ENCODE data around the gene ITSN2. TPM values are rescaled to one million over a fixed set of nuclear protein-coding genes. Genes with fewer than 3 reads are reported as not detected.

The ITSN2 gene
- total RNA-seq, 2 donors from 2014 or later: 42.8 to 45.7 TPM

- Histone ChIP-seq H3K4me3 (no peak overlapping the region), H3K9me3 (no peaks in the 10 kb centered on the region), H3K4me1 (replicated peaks) (no peaks in the 10 kb centered on the region), H3K36me3 (no peaks in the 10 kb centered on the region), H3K27ac (no peak overlapping the region), H3K27me3 (replicated peaks; ENCODE audit: insufficient read depth) (no peaks in the 10 kb centered on the region)
- intact Hi-C loops (cut with DNase I): no loop called here
- TF ChIP-seq CTCF (IDR thresholded peaks at IDR 0.05): no peak
- no peak for TF ChIP-seq POLR2AphosphoS5 (IDR thresholded peaks at IDR 0.05)
- TF ChIP-seq POLR2A (IDR thresholded peaks at IDR 0.05): no peak
- no peak for DNase-seq (ENCODE audit: low spot score)
- 91% methylated on average over 2 of the region's 2 CpGs for WGBS
These were observed 87.4 kb downstream of the ITSN2 start for GRCh38 chr2:24272907-24273306.

GRCh38 chr2:24272161-24272802 lies 88.1 kb downstream of the ITSN2 start:
- TF ChIP-seq POLR2A (IDR thresholded peaks at IDR 0.05): no peak
- no peak for TF ChIP-seq POLR2AphosphoS5 (IDR thresholded peaks at IDR 0.05)
- TF ChIP-seq CTCF (IDR thresholded peaks at IDR 0.05): no peak
- Histone ChIP-seq H3K36me3 (no peaks in the 10 kb centered on the region), H3K27ac (no peak overlapping the region), H3K4me3 (no peak overlapping the region), H3K27me3 (replicated peaks; ENCODE audit: insufficient read depth) (no peaks in the 10 kb centered on the region), H3K9me3 (no peaks in the 10 kb centered on the region), H3K4me1 (replicated peaks) (no peaks in the 10 kb centered on the region)
- WGBS: 91% methylated on average over 2 of the region's 2 CpGs
- no peak for DNase-seq (ENCODE audit: low spot score)
- intact Hi-C loops (cut with DNase I): no loop called here

- 96% methylated on average over 3 of the region's 3 CpGs for WGBS
- Histone ChIP-seq H3K27me3 (replicated peaks; ENCODE audit: insufficient read depth) (no peaks in the 10 kb centered on the region), H3K27ac (no peak overlapping the region), H3K9me3 (no peaks in the 10 kb centered on the region), H3K36me3 (no peaks in the 10 kb centered on the region), H3K4me1 (replicated peaks) (no peaks in the 10 kb centered on the region), H3K4me3 (no peak overlapping the region)
- TF ChIP-seq CTCF (IDR thresholded peaks at IDR 0.05): no peak
- no peak for TF ChIP-seq POLR2AphosphoS5 (IDR thresholded peaks at IDR 0.05)
- TF ChIP-seq POLR2A (IDR thresholded peaks at IDR 0.05): no peak
- intact Hi-C loops (cut with DNase I): no loop called here
- no peak for DNase-seq (ENCODE audit: low spot score)
These were observed 91.1 kb downstream of the ITSN2 start for GRCh38 chr2:24269265-24269664.

- Histone ChIP-seq H3K36me3 (no peaks in the 10 kb centered on the region), H3K4me1 (replicated peaks) (no peaks in the 10 kb centered on the region), H3K4me3 (no peak overlapping the region), H3K9me3 (no peaks in the 10 kb centered on the region), H3K27me3 (replicated peaks; ENCODE audit: insufficient read depth) (no peaks in the 10 kb centered on the region), H3K27ac (no peak overlapping the region)
- intact Hi-C loops (cut with DNase I): no loop called here
- DNase-seq (ENCODE audit: low spot score): no peak
- no peak for TF ChIP-seq CTCF (IDR thresholded peaks at IDR 0.05)
- no peak for TF ChIP-seq POLR2AphosphoS5 (IDR thresholded peaks at IDR 0.05)
- TF ChIP-seq POLR2A (IDR thresholded peaks at IDR 0.05): no peak
- 95% methylated on average over 2 of the region's 2 CpGs for WGBS
These were observed 95.1 kb downstream of the ITSN2 start for GRCh38 chr2:24265212-24265611.

GRCh38 chr2:24262421-24262970 lies 97.8 kb downstream of the ITSN2 start:
- intact Hi-C loops (cut with DNase I): no loop called here
- H3K36me3 ChIP-seq: no peaks in the 10 kb centered on the region
- 83% methylated on average over 1 of the region's 1 CpG for WGBS
- no peaks in the 10 kb centered on the region for H3K27me3 ChIP-seq (replicated peaks; ENCODE audit: insufficient read depth)
- no peak for TF ChIP-seq POLR2AphosphoS5 (IDR thresholded peaks at IDR 0.05)
- TF ChIP-seq CTCF (IDR thresholded peaks at IDR 0.05): no peak
- TF ChIP-seq POLR2A (IDR thresholded peaks at IDR 0.05): no peak
- H3K9me3 ChIP-seq: no peaks in the 10 kb centered on the region
- DNase-seq (ENCODE audit: low spot score): no peak
- no peaks in the 10 kb centered on the region for H3K4me1 ChIP-seq (replicated peaks)
- H3K4me3 ChIP-seq: no peak overlapping the region
- H3K27ac ChIP-seq: no peak overlapping the region
